Skin of body (tissue), 2 donors: Measurements from ENCODE around the gene CTSD. TPM values are rescaled to one million over a fixed set of nuclear protein-coding genes. Genes with fewer than 3 reads are reported as not detected.
A peak's percentile ranks its signal among the peaks of the same experiment; 100 is the strongest.

Experiments used
- DNase-seq: peaks from one replicate; lab custom pipeline; 2025; lab: John Stamatoyannopoulos, UW
- total RNA-seq: library from RNA; depleted of rRNA; stranded (reverse); fragments of >200 nt; gene quantifications from one replicate; pipeline ENCODE4 v1.2.3, GENCODE V29; 2014

Gene CTSD
- total RNA-seq, 1 donor from 2014 or later = 118 TPM

DNA sequence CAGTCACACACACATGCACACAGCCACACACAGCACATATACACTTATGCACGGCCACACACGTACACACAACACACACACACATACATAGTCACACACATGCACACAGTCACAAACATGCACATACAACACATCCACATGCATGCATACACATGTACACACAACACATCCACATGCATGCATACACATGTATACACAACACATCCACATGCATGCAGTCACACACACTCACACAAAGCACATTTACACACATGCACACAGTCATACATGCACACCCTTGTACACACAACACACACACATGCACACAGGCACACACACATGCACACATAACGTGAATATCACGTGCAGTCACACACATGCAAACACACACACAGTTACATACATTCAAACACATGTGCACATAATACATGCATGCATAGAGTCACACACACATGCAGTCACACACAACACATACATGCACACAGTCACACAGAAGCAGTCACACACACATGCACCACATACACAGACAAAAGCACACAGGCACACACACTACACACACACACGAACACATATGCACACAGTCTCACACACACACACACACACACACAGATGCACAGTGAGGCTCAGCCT is 32.2 kb downstream of the CTSD start:
- no peak for DNase-seq

DNA sequence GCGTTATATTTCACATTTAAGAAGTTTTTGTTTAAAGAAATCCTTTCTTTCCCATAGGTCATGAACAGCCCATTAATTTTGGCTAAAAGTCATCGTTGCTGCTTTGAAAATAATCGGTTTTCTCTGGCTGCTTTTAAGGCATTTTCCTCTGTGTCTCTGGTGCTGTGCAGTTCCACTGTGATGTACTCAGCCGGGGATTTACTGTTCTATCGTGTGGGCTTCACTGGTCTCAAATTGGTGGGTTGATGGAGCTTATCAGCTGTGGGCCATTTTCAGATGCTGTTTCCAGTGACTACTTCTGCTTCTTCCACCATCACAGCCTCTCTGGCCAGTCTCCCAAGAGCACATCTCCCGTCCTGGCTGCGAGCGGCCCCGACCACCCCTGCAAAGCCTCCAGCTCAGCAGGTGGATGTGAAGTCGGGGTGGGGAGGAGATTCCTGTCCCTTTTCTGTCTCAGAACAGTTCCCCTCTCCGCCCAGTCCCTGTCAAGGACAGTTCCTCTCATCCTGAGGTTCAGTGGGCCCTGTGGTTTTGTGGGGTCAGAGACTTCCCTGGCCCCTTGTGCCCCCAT is 33.6 kb downstream of the CTSD start:
- no peak for DNase-seq

DNA sequence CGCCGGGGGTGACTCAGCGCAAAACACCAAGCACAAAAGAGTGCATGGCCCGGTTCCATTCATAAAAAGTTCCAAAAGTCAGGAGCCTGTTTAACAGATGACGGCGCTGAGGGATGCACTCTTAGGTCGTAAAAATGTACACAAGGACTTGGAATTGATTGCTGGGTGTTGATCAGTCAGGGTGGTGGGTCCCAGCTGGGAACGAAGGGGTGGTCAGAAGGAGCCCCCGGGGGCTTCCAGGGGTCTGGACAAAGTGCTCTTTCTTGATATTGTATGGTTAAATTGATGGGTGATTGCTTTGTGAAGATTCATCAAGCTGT is 34.1 kb downstream of the CTSD start:
- no peak for DNase-seq

DNA sequence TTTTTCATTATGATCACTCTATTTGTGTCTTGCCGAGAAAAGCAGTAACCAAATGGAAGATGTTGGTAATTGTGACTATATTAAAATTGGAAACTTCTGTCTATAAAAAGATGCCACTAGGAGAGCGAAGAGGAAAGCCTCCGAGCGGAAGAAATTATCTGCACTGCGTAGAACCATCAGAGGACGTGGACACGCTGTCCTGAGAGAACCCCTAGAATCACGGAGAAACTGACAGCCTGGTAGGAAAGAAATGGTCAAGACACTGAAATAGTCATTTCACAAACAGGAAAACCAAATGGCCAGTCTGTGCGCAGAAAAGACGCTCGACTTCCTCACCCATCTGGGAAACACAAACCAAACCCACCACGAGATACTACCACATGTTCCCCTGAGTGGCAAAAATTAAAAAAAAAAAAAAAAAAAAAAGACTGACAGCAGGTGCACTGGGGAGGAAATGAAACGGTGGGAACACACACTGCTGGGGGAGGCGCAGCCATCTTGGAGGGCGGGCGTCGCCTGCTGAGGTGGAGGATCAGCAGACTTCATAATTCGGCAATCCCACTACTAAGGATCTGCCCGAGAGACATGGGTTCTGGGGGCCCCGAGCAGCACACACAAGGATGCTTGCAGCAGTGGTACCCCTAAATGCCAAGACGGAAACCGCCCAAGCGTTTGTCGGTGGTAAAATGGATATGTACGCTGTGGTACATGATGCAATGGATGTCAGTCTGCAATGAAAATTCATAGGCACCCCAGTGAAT is 34.6 kb downstream of the CTSD start:
- peak; percentile 5 for DNase-seq

DNA sequence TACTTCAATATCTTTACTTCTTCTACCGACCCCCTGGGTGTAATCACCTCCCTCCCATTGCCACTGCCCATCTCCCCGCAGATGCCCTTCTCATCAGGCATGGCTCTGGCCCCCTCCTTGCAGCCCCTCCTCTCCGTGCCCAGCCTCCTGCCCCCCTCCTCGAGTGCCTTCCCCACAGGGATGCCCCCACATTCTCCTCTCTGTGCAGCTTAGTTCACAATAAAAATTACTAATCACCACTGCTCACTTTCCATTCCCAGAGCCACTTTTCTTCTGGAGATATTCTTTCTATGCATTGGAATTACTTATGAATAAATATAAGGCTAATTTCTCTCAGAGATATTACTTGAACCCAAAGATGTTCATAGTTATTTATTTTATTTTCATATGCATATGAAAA is 35.4 kb downstream of the CTSD start:
- DNase-seq = no peak

DNA sequence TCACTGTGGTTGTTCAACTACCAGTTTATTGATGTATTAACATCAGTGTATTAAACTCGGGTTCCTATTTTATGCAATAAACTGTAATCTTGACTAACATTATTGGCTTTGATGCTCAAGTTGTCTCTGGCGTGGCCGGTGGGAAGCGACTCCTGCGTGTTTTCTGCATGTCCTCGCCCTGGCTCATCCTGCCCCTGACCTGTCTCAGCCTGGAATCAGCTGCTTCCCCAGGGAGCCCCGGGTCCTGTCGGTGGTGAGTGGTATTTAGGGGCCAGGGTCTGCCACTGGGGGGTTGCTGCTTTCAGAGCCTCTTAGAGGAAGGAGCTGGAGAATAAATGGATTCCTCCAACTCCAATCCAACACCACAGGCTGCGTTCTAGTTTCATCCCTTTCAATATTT is 35.9 kb downstream of the CTSD start:
- no peak for DNase-seq

DNA sequence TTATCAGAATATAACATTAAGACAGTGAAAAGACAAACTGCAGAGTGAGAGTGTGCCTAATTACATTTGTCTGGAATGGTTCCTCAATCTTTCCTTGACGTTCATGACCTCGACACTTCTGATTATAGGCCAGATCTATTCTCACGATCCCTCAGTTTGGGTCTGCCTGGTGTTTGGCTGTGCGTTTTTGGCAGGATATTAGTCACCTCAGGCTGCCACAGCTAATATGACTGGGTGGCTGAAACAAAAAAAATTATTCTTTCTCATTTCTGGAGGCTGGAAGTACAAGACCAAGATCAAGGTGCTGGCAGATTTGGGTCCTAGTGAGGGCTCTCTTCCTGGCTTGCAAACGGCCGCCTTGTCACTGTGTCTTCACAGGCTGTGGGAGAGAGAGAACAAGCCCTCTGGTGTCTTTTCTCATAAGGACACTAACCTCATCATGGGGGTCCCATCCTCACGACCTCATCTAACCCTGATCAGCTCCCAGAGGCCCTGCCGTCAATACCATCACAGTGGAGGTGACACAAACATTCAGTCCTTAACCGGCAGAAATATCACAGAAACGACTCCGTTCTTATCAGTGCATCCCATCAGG is 36.5 kb downstream of the CTSD start:
- no peak for DNase-seq

DNA sequence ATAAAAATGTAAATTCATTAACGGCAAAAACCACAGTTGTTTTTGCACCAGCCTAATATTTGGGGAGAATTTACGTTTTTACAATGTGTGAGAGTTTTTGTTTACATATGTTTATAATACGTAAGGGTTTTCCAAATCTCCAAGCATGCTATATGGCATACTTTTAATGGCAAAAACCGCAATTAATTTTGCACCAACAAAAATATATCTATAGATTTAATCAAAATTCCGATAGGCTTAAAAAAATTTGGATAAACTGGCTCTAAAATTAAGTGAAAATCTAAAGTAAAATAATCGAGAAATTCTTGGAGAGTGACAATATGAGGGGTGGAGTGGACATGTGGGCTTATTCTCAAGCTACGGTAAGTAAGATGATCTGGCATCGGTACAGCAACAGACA is 43.9 kb downstream of the CTSD start:
- no peak for DNase-seq

DNA sequence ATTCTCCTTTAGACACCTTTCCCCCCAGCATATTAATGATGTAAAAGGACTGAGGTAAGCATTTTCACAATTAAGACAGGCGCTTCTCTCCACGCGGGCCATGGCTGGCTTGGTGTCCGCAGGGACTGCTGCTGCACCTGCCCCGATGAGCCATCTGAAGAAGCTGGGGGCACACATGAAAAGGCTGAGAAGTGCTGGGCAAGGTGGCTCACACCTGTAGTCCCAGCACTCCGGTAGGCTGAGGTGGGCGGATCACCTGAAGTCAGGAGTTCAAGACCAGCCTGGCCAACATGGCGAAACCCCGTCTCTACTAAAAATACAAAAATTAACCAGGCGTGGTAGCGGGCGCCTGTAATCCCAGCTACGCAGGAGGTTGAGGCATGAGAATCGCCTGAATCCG is 45.4 kb downstream of the CTSD start:
- DNase-seq = no peak

DNA sequence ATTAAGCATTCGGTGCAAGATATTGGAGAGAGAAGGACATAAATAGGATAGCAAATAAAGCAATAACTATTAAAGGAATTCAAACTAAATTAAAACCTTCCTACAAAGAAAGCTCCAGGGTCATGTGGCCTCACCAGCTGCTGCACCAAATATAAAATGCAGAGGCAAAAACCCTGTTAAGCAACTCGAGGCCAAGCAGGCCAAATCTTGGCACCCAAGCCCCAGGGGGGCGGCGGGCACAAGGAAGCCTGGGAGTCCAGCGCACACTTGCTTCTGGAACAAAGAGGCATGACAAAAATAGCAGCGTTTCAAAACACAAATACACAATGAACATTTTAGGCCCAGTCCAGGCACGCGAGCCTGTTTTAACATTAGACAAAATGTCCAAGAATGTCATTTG is 46.0 kb downstream of the CTSD start:
- no peak for DNase-seq

DNA sequence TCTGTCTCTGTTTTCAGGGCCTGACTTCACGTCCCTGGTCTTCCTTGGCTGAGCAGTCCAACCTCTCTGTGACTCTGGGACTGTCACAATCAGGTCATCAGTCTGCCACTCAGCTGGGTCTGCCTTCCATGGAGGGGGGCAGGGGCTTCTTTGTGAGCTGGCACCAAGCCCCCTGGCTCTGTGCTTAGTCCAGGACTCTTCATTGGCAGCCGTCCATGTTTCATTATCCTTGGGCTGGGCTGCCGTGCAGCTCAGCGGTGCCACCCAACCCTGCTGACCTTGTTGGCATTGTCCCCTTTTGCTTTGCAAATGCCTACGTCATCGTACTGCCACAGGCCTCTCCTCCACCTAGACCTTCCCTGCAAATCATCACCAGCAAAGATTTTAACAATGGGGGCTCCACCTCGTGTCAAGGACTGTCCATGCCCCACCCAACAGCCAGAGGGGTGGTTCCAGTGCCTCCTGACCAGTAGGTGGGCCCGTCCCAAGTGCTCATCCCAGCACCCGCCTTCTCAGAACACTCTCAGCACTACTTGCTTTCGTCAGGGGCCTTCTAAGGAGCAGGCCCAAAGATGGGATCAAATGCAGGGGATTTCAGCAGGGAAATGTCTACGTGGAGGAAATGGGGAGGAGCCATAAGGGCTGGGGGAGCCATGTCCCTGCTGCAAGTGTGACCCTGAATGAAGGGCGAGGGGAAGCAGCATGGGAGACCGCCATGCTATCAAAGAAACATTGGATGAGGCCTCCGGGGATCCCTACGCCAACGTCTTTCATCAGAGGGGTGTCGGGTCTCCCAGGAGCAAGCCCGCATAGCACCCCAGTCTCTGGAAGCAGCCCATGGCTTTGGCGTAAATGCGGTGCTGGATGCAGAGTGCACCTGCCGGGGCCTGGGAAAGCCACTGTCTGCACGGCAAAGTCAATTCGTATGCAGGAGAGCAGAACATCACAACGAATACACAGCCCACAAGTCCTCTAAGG is 48.5 kb downstream of the CTSD start:
- no peak for DNase-seq

DNA sequence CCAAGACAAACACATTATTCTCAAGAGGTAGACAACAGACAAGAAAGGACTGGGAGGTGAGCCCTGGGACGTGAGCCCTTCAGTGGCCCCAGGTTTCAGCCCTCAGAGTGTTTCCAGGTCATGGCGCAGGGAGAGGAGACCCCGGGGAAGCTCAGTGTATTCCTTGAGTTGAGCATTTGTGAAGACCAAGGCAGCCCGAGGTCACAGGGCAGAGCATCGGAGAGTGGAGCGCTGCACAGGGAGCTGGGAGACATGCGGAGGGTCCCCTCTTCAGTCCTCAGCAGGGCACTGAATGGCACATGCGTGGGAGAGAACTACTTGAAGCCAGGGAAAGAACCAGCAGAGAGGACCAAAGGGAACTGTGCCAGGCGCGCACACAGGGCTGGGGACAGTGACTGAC is 55.0 kb downstream of the CTSD start:
- DNase-seq = no peak

DNA sequence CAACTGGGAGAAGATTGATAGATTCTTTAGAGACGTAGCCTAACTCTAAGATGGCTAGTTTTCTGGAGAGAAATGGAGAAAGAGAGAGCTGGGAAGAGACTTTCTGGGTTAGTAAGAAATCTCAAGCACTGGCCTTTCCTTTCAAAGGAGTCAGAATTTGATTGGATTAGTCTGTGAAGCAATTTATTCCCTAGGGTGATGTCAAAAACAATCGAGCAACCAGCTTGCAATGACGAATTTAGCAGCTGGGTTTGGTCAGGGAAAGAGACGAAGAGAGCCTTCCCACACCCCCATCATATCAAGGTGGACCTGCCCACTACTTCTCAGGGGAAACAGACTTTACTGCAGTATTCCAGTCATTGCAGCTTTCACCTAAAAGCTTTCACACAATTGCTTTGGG is 56.0 kb downstream of the CTSD start:
- DNase-seq = no peak

DNA sequence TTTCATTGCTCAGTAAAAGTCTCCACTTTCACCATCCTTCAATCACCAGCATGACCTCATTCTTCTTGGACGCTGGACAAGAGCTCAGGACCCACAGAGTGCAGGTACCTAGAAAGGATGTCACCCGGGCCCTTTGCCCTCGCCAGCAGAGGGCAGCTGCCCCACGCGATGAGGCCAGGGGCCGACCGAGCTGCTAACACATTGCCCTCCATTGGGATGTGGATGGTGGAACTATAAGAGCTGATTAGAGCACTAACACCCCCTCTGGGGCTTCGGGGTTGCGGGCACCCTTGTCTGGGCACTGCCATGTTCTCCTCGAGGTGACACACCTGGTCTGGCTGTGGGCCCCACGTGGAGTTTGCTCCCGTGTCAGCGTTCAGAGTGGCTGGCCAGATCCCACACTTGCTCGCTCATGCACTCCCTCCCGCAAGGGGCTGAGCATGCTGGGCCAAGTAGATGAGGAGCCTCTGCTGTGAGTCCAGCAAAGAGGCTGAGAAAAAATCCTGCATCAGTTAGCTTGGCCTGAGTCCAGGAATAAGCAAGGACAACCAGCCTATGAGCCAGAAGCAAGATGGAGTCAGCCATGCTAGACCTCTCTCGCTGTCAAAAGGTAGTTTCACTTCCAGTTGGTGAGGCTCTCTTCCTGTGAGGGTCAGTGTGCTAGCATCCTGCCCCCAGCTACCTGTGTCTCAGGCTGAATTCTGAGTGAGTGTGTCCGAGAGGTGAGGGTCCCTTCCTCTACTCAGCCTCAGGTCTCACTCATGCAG is 56.9 kb downstream of the CTSD start:
- DNase-seq = no peak

DNA sequence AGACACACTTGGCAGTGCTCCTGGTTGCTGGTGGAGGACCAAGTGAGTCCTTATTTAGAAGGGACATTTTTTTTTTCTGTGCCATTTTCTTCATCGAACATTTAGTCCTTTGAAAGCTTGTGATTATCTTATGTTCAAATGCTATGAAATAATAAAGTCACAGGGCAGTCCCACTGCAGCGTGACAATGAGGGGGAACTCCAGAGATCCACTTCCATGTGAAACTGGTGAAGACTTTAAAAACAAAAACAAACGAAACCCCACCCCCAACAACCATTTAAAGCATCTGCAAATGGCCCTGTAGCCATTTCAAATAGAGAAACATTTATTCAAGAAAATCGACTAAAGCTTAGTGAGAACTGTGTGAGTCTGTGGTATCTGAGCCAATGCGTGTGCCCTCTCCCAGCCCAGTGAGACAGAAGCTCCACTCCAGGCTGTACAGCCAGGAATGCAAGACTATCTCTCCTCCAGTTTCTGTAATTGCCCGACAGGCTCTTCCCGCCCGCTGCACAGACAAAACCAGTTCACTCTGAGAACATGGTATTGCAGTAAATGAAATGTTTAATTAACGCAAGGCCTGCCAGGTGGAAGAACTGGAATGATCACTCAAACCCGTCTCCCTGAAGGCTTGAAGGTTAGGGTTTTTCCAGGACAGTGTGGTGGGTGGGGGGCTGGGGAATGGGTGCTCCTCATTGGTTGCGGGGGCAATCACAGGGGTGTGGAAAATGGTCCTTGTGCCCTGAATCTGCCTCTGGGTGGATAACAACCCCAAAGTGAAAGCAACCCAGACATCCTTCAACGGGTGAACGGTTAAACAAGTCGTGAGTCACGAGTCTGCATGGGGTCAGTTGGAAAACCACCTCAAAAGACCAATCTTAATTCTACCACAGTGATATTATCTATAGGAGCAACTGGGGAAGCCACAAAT is 58.3 kb downstream of the CTSD start:
- peak; percentile 11 for DNase-seq

DNA sequence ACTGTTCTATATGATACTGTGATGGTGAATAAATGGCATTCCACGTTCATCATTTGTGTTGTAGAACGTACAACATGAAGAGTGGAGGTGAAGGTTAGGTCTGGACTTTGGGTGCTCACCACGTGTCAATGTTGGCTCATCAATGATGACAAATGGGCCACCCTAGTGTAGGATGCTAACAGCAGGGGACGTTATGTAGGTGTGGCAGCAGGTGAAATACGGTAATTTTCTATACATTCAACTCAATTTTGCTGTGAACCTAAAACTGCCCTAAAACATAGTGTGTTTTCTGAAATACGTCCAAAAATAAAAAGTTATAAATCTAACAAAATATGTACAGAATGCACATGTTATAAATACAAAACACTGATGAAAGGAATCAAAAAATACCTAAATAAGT is 60.6 kb downstream of the CTSD start:
- no peak for DNase-seq
